Measurements from ENCODE around the gene EDAR.

Gene EDAR

DNA sequence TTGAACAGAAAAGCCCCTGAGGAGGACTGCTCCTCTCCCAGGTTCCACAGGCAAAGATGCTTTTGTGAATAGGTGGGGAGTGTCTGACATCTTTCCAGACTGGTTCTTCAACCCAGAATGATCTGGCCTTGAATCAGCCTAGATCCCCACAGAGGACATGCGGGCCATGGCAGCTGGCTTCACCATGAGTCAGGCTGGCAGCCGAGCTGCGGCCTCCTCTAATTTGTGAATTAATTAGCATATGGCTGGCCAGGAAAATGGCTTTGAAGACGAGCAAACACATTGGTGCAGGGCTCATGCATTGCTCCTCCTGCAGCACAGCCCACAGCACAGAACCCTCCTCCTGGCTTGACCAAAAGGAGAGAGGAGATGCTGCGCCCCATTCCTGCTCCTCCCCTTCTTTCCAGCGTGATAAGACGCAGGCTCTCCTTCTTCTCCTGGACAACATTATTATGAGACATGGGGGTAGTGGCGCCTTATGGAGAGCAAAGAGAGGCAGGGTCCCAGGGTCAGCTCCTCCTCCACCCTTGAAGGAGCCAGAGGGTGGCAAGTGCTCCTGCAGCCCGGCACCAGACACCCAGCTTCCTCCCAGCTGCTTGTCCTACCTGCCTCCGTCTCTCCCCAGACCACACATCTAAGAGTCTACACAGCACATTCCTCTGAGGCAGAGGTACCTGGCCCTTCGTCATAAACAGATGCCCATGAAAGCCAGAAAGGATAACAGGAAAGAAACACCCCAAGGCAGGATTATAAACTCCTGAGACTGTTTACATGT lies 66.7 kb downstream of the EDAR start:
- no peak overlapping the region for H3K4me3 ChIP-seq (ENCODE audit: low read depth, low read length)
- no peak for DNase-seq (ENCODE audit: low read depth)
- TF ChIP-seq, protein P1, sequence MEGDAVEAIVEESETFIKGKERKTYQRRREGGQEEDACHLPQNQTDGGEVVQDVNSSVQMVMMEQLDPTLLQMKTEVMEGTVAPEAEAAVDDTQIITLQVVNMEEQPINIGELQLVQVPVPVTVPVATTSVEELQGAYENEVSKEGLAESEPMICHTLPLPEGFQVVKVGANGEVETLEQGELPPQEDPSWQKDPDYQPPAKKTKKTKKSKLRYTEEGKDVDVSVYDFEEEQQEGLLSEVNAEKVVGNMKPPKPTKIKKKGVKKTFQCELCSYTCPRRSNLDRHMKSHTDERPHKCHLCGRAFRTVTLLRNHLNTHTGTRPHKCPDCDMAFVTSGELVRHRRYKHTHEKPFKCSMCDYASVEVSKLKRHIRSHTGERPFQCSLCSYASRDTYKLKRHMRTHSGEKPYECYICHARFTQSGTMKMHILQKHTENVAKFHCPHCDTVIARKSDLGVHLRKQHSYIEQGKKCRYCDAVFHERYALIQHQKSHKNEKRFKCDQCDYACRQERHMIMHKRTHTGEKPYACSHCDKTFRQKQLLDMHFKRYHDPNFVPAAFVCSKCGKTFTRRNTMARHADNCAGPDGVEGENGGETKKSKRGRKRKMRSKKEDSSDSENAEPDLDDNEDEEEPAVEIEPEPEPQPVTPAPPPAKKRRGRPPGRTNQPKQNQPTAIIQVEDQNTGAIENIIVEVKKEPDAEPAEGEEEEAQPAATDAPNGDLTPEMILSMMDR (conservative IDR thresholded peaks at IDR 0.05; ENCODE audit: low read depth, low read length): no peak

DNA sequence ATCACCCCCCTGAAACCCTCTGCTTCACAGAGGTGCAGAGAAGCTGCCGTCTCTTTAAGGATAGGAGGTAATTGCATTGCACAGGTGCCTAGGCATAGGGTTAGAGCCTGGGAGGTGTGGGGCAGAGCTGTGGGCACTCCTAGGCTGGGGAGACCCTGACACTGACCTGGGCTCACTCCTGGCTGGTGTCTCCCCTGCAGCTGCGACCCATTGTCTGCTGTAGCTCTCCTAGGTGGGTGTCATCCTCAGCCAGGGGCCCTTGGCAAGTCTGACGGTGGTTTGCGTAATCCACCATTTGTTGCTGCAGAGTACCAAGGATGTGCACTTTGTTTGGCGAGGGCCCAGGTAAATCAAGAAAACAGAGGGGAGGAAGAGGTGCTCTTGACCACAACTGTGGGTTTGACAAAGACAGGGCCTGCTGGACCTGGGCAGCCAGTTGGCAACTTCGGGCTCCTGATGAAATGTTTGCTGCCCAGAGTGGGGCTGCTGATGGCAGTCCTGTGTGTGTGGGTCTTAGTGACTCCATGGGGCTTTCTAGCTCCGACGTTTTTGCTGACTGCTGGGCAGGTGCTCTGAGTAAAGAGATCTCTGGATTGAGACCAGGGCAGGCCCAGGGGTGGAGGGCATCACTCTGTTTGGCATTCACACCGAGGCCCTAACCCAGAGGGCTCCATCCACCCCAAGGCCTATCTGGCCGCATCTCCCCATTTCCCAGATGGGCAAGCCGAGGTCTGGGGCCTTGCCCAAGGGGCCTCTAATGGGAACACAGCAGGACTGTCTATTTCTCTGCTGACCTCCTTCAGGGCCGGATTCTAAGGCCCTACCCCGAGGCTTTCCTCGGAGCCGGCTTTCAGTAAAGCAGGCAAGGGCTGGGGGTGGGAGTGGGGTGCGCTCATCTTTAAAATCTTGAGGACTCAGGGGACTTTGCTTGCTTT lies 67.7 kb downstream of the EDAR start:
- TF ChIP-seq, protein P1 (conservative IDR thresholded peaks at IDR 0.05; ENCODE audit: low read depth, low read length): no peak
- no peak for DNase-seq (ENCODE audit: low read depth)

DNA sequence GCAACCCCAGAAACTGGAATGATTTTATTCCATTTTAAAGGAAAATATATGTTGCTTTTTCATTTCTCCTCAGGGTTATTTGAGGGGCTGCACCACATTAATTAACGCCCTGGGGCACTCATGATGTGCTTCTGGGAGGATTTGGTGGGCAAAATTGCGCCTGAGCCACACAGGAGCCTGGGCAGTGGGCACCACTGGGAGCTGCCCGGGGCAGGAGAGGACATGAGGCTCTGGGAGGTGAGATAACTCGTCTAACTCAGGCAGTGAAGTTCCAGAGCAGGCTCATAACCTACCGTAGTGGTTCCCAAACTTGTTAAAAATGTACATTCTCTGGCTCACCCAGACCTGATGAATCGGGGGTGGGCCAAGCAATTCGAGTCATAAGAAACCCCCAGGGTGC lies 68.3 kb downstream of the EDAR start:
- TF ChIP-seq, protein P1 (conservative IDR thresholded peaks at IDR 0.05; ENCODE audit: low read depth, low read length): no peak
- DNase-seq (ENCODE audit: low read depth): no peak
- no peak overlapping the region for H3K4me3 ChIP-seq (ENCODE audit: low read depth, low read length)

More for the DNA sequence above, 67.7 kb downstream of the EDAR start:
- H3K4me3 ChIP-seq (ENCODE audit: low read depth, low read length): no peak overlapping the region

DNA sequence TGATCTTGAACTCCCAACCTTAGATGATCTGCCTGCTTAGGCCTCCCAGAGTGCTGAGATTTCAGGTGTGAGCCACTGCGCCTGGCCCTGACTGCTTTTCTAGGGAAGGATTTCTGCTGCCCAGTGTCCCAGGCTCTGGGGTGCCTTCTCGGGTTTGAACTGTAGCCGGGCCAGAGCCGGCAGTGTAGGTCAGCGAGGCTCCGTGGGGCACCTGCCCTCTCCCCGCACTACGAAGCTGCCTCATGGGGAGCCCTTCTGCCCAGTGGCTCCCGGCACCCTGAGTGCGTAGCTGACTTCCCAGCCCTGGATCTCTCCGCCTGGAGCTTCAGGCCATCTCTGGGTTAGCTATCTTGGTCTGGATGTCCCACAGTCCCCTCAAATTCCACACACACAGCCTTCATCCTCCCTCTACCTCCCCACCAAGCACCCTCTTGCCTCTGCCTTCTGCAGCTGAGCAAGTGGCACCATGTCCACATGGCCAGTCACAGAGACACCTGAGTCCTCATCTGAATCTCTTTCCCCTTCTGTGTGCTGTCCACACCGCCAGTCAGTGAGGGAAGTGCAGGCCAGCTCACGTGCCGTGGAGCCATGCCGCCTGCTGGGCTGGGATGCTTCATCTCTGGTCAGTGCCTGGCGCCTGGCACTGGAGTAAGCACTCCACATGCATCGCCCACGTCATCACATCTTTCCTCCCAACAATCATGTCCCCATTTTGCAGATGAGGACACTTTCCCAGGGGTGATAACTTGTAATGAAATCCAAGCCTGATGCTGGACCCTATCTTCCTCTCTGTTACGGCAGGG lies 69.2 kb downstream of the EDAR start:
- TF ChIP-seq, protein P1 (conservative IDR thresholded peaks at IDR 0.05; ENCODE audit: low read depth, low read length): no peak

DNA sequence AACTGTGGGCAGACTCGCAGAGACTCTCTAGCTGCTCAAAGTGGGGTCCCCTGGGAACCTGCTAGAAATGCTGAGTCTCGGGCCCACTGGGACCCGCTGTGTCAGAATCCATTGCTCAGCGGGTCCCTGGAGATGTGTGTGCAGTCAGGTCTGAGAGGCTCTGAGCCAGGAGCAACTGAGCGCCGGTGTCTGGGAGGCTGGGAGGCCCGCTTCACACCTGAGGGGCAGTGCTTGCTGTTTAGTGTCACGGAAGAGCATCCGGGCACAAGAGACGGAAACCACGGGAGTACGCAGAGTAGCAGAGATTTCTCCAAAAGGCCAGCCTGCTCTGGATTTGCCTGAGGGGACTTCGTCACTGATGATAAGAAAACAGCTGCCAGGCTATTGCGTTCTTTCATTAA lies 70.1 kb downstream of the EDAR start:
- H3K4me3 ChIP-seq (ENCODE audit: low read depth, low read length): no peak overlapping the region
- no peak for DNase-seq (ENCODE audit: low read depth)
- TF ChIP-seq, protein P1 (conservative IDR thresholded peaks at IDR 0.05; ENCODE audit: low read depth, low read length): no peak

More for the DNA sequence above, 69.2 kb downstream of the EDAR start:
- H3K4me3 ChIP-seq (ENCODE audit: low read depth, low read length): no peak overlapping the region
- DNase-seq (ENCODE audit: low read depth): no peak

DNA sequence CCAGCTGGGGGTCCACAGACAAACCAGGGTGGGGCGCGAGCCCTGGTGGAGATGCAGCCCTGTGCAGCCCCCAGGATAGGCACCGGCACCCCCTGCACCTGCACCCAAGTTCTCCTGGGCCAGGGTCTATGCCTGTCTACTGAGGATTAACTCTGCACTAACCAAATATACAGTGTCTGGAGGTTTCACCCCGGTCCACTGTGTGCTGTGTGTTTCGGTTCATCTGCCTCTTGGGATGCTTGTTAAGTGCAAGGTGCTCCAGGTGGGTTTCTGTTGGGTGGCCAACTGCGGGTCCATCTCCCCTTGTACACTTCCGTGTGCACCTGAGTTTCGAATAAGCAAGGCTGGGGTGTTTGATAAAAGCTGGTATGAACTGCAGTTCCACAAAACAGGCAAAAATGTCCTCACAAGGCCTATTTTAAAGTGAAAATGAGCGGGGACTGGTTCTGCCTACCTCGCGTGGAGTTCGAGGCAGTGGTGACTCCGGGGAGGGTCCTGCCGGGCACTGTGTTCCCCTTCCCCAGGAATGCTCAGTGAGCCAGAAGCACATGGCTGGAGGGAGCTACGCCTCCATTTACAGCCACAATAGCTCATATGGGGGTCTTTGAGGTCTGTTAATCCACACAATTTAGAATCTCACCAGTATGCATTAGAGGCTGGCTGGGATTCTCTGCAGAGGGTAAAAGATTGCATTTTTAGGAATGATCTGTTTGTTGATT lies 70.7 kb downstream of the EDAR start:
- H3K4me3 ChIP-seq (ENCODE audit: low read depth, low read length): no peak overlapping the region
- no peak for DNase-seq (ENCODE audit: low read depth)
- TF ChIP-seq, protein P1 (conservative IDR thresholded peaks at IDR 0.05; ENCODE audit: low read depth, low read length): no peak

Measured in choroid plexus epithelial cell (primary cell).